ENCODE data around the gene KRTAP21-1.
"Not testable (repeated sequence)": the region's sequence is repeated elsewhere in the genome, so short reads cannot be mapped to it uniquely, and the experiment has no call there.

KRTAP21-1 gene

DNA sequence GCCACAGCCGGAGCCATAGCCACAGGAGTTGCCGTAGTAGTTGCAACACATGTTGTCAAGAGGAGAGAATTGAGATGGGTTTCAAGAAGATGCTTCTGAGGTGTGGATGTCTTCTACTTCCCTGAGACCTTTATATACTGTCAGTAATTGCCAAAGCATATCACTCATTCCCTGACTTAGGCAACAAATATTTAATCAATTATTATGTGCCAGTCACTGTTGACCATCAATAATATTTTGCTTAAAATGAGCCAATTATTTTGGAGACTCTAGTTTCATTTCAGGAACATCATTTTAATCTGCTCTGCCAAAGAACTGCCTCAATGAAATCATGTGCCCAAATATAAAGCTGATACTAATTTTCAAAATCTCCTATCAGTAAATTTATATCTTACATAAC lies at the start of gene KRTAP21-1:
Gene KRTAP21-1, minus strand, starts transcription at position 101 of the 400 bp plus-strand sequence. Its CDS starts 50 bp downstream, at position 51.
- DNase-seq; intact Hi-C loops (cut with DNase I): not testable (repeated sequence)

GRCh38 chr21:30800605-30801004 lies 45.4 kb upstream of the KRTAP21-1 start:
- intact Hi-C loops (cut with DNase I) = no loop called here
- no peak for DNase-seq

- no peak for DNase-seq
- intact Hi-C loops (cut with DNase I) = no loop called here
These were observed 38.5 kb upstream of the KRTAP21-1 start for GRCh38 chr21:30793581-30794314.

- intact Hi-C loops (cut with DNase I) = no loop called here
- DNase-seq = no peak
These were observed 24.0 kb upstream of the KRTAP21-1 start for GRCh38 chr21:30779249-30779648.

- DNase-seq = no peak
- intact Hi-C loops (cut with DNase I) = no loop called here
These were observed 14.7 kb upstream of the KRTAP21-1 start for GRCh38 chr21:30769724-30770431.

- intact Hi-C loops (cut with DNase I) = no loop called here
- no peak for DNase-seq
These were observed 5.5 kb upstream of the KRTAP21-1 start for GRCh38 chr21:30760776-30761175.

DNA sequence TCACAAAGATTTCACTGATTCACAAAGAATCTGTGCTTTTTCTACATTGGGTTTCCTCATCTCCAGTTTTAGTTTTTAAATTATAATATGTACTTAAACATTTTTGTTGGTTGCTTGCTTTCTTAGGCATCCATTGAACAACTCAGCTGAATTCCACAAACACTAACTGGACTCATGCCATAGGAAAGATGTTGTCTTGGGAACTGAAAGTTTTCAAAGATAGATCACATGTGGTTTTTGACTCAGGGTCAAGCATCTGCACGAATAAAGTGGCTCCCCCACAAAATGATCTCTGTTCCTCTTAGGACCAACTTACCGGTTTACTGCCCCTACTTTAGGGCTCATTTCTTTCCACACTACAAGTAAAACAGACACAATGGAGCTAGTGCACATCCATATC lies 3.1 kb upstream of the KRTAP21-1 start:
- intact Hi-C loops (cut with DNase I) = no loop called here
- no peak for DNase-seq

- intact Hi-C loops (cut with DNase I) = no loop called here
- DNase-seq = no peak
These were observed 8.1 kb downstream of the KRTAP21-1 start, which contains the start of gene KRTAP21-2 for GRCh38 chr21:30747159-30747558. TSS of gene KRTAP21-2 (minus strand) at chr21:30747259. CDS start at chr21:30747202, 57 bp downstream.

DNA sequence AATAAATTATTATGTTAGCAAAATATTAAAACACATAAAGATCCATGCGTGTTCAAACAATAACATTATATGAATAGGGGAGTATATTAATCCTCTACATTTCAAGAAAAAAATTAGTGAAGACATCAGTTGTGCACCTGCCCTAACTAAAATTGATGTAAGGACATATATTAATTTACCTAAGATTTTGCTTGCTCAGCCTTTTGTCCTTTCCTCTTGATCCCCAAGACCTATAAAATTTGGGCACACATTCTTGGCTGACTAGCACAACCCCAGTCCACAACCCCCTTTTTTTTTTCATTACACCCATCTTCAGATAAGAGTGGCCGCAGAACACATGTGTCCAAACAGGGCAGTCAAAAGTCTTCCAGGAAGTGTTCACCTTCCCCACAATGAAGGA lies 14.8 kb downstream of the KRTAP21-1 start:
- DNase-seq = no peak

GRCh38 chr21:30733026-30733425 lies 22.2 kb downstream of the KRTAP21-1 start:
- no peak for DNase-seq
- intact Hi-C loops (cut with DNase I) = no loop called here

More for the DNA sequence above, 14.8 kb downstream of the KRTAP21-1 start:
- intact Hi-C loops (cut with DNase I) = no loop called here

DNA sequence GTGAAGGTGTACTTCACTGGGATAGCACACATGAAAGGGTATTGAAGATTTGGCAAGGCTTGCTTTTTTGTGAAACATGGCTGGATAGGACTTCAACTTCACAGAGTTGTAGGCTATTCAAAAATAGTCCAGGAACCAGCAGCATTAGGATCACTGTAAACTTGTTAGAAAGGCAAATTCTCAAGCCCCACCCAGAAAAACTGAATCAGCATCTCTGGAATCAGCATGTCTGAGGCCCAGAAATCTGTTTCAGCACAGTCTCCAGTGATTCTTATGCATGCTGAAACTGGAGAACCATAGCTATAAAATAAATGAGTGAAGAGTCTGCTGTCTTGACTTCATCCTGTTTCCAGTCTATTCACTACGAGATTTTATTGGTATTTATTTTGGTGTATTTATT lies 28.5 kb downstream of the KRTAP21-1 start:
- DNase-seq = no peak
- intact Hi-C loops (cut with DNase I) = no loop called here

DNA sequence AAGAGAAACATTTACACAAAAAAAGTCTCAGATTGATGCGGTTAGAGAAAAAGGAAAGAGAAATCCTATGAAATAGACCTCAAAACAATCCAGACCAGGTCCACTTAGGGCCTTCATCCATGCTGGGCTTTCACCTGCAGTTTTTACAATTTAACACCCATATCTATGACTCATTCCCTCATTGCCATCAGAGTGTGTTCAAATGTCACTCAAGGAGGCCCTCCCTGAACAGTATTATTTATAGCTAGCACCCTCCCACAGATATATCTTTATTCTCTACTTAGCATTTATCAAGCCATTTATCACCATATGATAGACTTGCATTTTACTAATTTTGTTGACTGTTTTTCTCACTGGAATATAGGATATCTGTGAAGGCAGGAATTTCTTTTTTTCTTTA lies 35.8 kb downstream of the KRTAP21-1 start:
- peak in 10 of 42 donors; percentile 5 to 64 (median 16) for DNase-seq
- intact Hi-C loops (cut with DNase I) = no loop called here

DNA sequence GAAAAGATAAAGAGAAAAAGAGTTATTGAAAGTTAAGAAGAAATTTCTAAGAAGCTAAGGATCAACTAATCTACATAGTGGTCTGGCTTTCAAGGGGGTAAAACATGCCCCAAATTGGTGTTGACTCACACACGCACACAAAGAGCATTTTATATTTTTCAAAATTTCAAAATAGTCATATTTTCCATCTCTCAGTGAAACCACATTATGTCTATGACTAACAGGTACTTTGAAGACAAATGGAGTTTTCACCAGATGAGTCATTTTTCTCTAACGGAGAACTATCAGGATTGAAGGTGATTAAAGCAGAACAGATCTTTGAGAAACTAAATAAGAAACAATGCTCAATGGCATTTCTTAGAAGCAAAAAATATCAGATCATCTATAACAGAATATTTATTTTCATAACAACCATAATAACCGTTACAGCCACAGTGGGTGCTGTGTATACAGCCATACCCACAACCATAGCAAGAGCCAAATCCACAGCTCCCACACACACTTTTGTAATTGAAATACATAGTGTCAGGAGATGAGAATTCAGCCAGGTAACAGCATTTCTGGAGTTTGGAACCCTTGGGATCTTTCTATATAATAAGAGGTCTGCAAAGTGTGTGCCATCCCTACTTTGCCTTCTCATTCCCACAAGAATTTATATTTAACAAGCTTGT lies 36.9 kb downstream of the KRTAP21-1 start, which contains the start of gene KRTAP21-3:
Gene KRTAP21-3, minus strand, starts transcription at position 539 of the 671 bp plus-strand sequence. Its CDS starts 18 bp downstream, at position 521.
- no peak for DNase-seq

DNA sequence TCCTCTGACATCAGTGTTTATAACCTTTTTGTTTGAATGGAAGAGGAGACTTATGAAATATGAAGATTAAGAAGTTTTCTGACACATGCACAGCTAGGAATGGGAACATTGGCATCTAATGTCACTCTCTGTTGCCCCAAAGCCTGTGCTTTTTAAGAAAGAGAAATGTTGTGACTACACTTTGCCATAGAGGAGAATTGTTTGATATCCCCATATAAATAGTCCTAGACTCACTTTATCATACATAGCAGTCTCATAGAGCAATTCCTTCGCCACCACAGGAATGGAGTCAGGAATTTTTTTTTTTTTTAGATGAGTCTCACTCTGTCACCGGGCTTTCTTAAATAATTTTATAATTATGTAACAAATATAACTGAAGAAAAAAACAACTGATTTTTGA lies 38.1 kb downstream of the KRTAP21-1 start:
- DNase-seq = no peak
- intact Hi-C loops (cut with DNase I) = no loop called here

More for the DNA sequence above, 36.9 kb downstream of the KRTAP21-1 start, which contains the start of gene KRTAP21-3:
- intact Hi-C loops (cut with DNase I) = no loop called here

- DNase-seq = no peak
- intact Hi-C loops (cut with DNase I) = no loop called here
These were observed 40.3 kb downstream of the KRTAP21-1 start for GRCh38 chr21:30714946-30715345.

- intact Hi-C loops (cut with DNase I) = no loop called here
- no peak for DNase-seq
These were observed 40.8 kb downstream of the KRTAP21-1 start for GRCh38 chr21:30714456-30714855.

- intact Hi-C loops (cut with DNase I) = no loop called here
- no peak for DNase-seq
These were observed 41.5 kb downstream of the KRTAP21-1 start for GRCh38 chr21:30713766-30714165.

- intact Hi-C loops (cut with DNase I) = no loop called here
- no peak for DNase-seq
These were observed 44.7 kb downstream of the KRTAP21-1 start for GRCh38 chr21:30710499-30710898.

GRCh38 chr21:30707409-30707808 lies 47.8 kb downstream of the KRTAP21-1 start:
- no peak for DNase-seq
- intact Hi-C loops (cut with DNase I) = no loop called here

All from head of caudate nucleus (tissue), 42 donors.